SK-N-SH (cell line): ENCODE data around the gene BACE2. TPM values are rescaled to one million over a fixed set of nuclear protein-coding genes. Genes with fewer than 3 reads are reported as not detected.

Experiments
- CTCF ChIA-PET: fragments of 300-600, 350-600 bp; formaldehyde crosslinking; extraction: SDS; loops from one replicate; lab custom pipeline; 2021; lab: Yijun Ruan, JAX
- POLR2A ChIA-PET: fragments of 350-600 bp; sonication (Branson Sonifier 250); formaldehyde crosslinking; extraction: SDS; loops from one replicate; lab custom pipeline; 2020; ENCODE audit warnings: antibody characterized with exemption, inconsistent platforms; lab: Yijun Ruan, JAX
- DNase-seq: peaks from one replicate; pipeline ENCODE4 v3.0.0; 2012
- H2AFZ ChIP-seq: fragments of 200-600 bp; sonication (generic); 2 replicates; pipeline ENCODE4 v1.8.1; 2016; ENCODE audit warnings: antibody characterized with exemption, mild to moderate bottlenecking, low read depth
- H3F3A ChIP-seq: fragments of 200-600 bp; sonication (generic); replicated peaks from 2 replicates; pipeline ENCODE3; 2016; ENCODE audit warnings: antibody characterized with exemption, mild to moderate bottlenecking; ENCODE audit not compliant: insufficient read depth
- H3K27ac ChIP-seq, 2 experiments: fragments of 200-500 bp in 1 of 2; fragments of 200-600 bp in 1 of 2; sonication (Bioruptor generic) in 1 of 2; sonication (generic), shearing (Covaris generic) in 1 of 2; 2 replicates each; pipeline versions ENCODE4 v1.5.1 to v1.6.1; 2014 to 2016; ENCODE audit warnings: low read depth in 2 of 2, inconsistent platforms in 1 of 2, low read length in 1 of 2, mild to moderate bottlenecking in 1 of 2, mixed read lengths in 1 of 2
- H3K27me3 ChIP-seq: fragments of 200-600 bp; sonication (generic), shearing (Covaris generic); 2 replicates; pipeline ENCODE4 v1.6.1; 2016; ENCODE audit warnings: mixed run types; ENCODE audit not compliant: insufficient read depth
- H3K36me3 ChIP-seq, 2 experiments: fragments of 200-500 bp in 1 of 2; fragments of 200-600 bp in 1 of 2; sonication (Bioruptor generic) in 1 of 2; sonication (generic) in 1 of 2; replicated peaks in 1 of 2; 2 replicates each; pipeline versions ENCODE3 to v1.5.1; 2014 to 2016; ENCODE audit warnings: low read length in 1 of 2, mild to moderate bottlenecking in 1 of 2; ENCODE audit not compliant: insufficient read depth in 2 of 2, control insufficient read depth in 1 of 2
- H3K4me1 ChIP-seq, 2 experiments: fragments of 200-500 bp in 1 of 2; fragments of 200-600 bp in 1 of 2; sonication (Bioruptor generic) in 1 of 2; sonication (generic), shearing (Covaris generic) in 1 of 2; 2 replicates each; pipeline versions ENCODE4 v1.5.1 to v1.6.1; 2014 to 2016; ENCODE audit warnings: low read depth in 1 of 2, low read length in 1 of 2, mixed run types in 1 of 2; ENCODE audit not compliant: insufficient read depth in 2 of 2, control insufficient read depth in 1 of 2
- H3K4me2 ChIP-seq: fragments of 200-600 bp; sonication (generic), shearing (Covaris generic); 2 replicates; pipeline ENCODE4 v1.6.1; 2017; ENCODE audit warnings: mixed run types
- H3K4me3 ChIP-seq, 2 experiments: fragments of 200-500 bp in 1 of 2; fragments of 200-600 bp in 1 of 2; sonication (Bioruptor generic) in 1 of 2; sonication (generic), shearing (Covaris generic) in 1 of 2; 2 replicates each; pipeline versions ENCODE4 v1.5.1 to v1.8.1; 2014 to 2016; ENCODE audit warnings: low read depth in 2 of 2, inconsistent platforms in 1 of 2, low read length in 1 of 2, mild to moderate bottlenecking in 1 of 2, mixed read lengths in 1 of 2, moderate library complexity in 1 of 2
- H3K79me2 ChIP-seq: fragments of 200-600 bp; sonication (generic); 2 replicates; pipeline ENCODE4 v1.8.1; 2017; ENCODE audit warnings: mild to moderate bottlenecking; ENCODE audit not compliant: insufficient read depth
- H3K9ac ChIP-seq: fragments of 200-600 bp; sonication (generic); 2 replicates; pipeline ENCODE4 v1.6.1; 2017; ENCODE audit warnings: mixed run types
- H3K9me2 ChIP-seq: fragments of 200-600 bp; sonication (generic); 2 replicates; pipeline ENCODE4 v1.6.1; 2017; ENCODE audit warnings: mixed run types
- H3K9me3 ChIP-seq: fragments of 200-600 bp; sonication (generic); 2 replicates; pipeline ENCODE4 v1.6.1; 2017; ENCODE audit warnings: mixed run types, mild to moderate bottlenecking, moderate library complexity
- H4K20me1 ChIP-seq: fragments of 200-600 bp; sonication (generic); 2 replicates; pipeline ENCODE4 v1.6.1; 2017; ENCODE audit warnings: mild to moderate bottlenecking, mixed run types; ENCODE audit not compliant: insufficient read depth
- CHD2 ChIP-seq: fragments of 150-350 bp; IDR thresholded peaks from 2 replicates; pipeline ENCODE4 v1.6.1; 2018; ENCODE audit warnings: low read length; ENCODE audit not compliant: partially characterized antibody
- CTCF ChIP-seq: fragments of 200-600 bp; sonication (generic); IDR thresholded peaks from 2 replicates; pipeline ENCODE4 v1.6.1; 2017; ENCODE audit warnings: antibody characterized with exemption, mild to moderate bottlenecking, moderate library complexity
- ELF1 ChIP-seq: IDR thresholded peaks from 2 replicates; pipeline ENCODE4 v1.4.0; 2012
- EP300 ChIP-seq, 2 experiments: IDR thresholded peaks; 2 replicates each; pipeline versions ENCODE4 v1.4.0 to v1.6.1; 2012; ENCODE audit warnings: borderline replicate concordance in 1 of 2, low read depth in 1 of 2, low read length in 1 of 2
- FOSL2 ChIP-seq: IDR thresholded peaks from 2 replicates; pipeline ENCODE4 v1.4.0; 2012; ENCODE audit warnings: low read depth, mild to moderate bottlenecking, moderate library complexity, borderline replicate concordance
- FOXJ3 ChIP-seq: sonication (generic); formaldehyde crosslinking; IDR thresholded peaks from 2 replicates; pipeline ENCODE4 v1.5.1; 2020; ENCODE audit warnings: mild to moderate bottlenecking, missing genetic modification reagents
- GABPA ChIP-seq: IDR thresholded peaks from 2 replicates; pipeline ENCODE4 v1.4.0; 2012; ENCODE audit warnings: low read depth, mild to moderate bottlenecking
- IRF3 ChIP-seq: fragments of 150-350 bp; IDR thresholded peaks from 2 replicates; pipeline ENCODE4 v1.6.1; 2016; ENCODE audit warnings: mild to moderate bottlenecking, low read depth, low read length
- JUND ChIP-seq: IDR thresholded peaks from 2 replicates; pipeline ENCODE4 v1.4.0; 2012
- NFIC ChIP-seq: IDR thresholded peaks from 2 replicates; pipeline ENCODE4 v1.4.0; 2012; ENCODE audit warnings: borderline replicate concordance
- POLR2AphosphoS5 ChIP-seq: IDR thresholded peaks from 2 replicates; pipeline ENCODE4 v1.6.1; 2012; ENCODE audit warnings: low read depth, low read length
- RAD21 ChIP-seq: IDR thresholded peaks from 2 replicates; pipeline ENCODE4 v1.6.1; 2012; ENCODE audit warnings: mild to moderate bottlenecking, low read length
- SMC3 ChIP-seq: IDR thresholded peaks from 2 replicates; pipeline ENCODE4 v1.6.1; 2012; ENCODE audit warnings: low read depth, low read length, improper control_type of control experiment
- TAF1 ChIP-seq: IDR thresholded peaks from 2 replicates; pipeline ENCODE4 v1.6.1; 2012; ENCODE audit warnings: low read depth, mild to moderate bottlenecking, low read length, moderate library complexity, borderline replicate concordance
- TCF12 ChIP-seq: IDR thresholded peaks from 2 replicates; pipeline ENCODE4 v1.4.0; 2012
- TEAD4 ChIP-seq: IDR thresholded peaks from 2 replicates; pipeline ENCODE4 v1.4.0; 2012; ENCODE audit warnings: mild to moderate bottlenecking, borderline replicate concordance; ENCODE audit not compliant: insufficient read depth
- WGBS: methylation state at CpG from one replicate; pipeline ENCODE4 v1.1.6; 2017; ENCODE audit warnings: low lambda C conversion rate; 5-methylcytosine and 5-hydroxymethylcytosine counted together
- polyA plus RNA-seq, 3 experiments: library from polyadenylated mRNA; depleted of rRNA; stranded (reverse); fragments of >200 nt; gene quantifications; 2 replicates each; pipeline ENCODE4 v1.2.3, GENCODE V29; 2012

The BACE2 gene
- polyA plus RNA-seq, 1 of the 3 experiments (the other 2 are of a cell fraction) = 23.4 TPM

- TF ChIP-seq RAD21 = no peak
- TF ChIP-seq NFIC = no peak
- TF ChIP-seq TEAD4 = no peak
- no peak for TF ChIP-seq FOXJ3 (CRISPR knock-in tag)
- no peak for TF ChIP-seq CHD2
- no peak for TF ChIP-seq JUND
- no peak for TF ChIP-seq FOSL2
- no peak for TF ChIP-seq TCF12
- no peak for TF ChIP-seq GABPA
Measured at GRCh38 chr21:41246808-41247207, 78.8 kb downstream of the BACE2 start (continued).

- Histone ChIP-seq H3K4me2 (no peak overlapping the region), H3K27me3 (no peaks in the 10 kb centered on the region), H3K27ac (no peak overlapping the region), H3K4me1 (no peaks in the 10 kb centered on the region), H3F3A (no peaks in the 10 kb centered on the region), H3K36me3 (no peaks in the 10 kb centered on the region), H3K4me3 (no peak overlapping the region), H3K9ac (no peak overlapping the region), H3K79me2 (no peaks in the 10 kb centered on the region), H4K20me1 (no peaks in the 10 kb centered on the region), H3K9me3 (no peaks in the 10 kb centered on the region), H3K9me2 (no peaks in the 10 kb centered on the region), H2AFZ (no peak overlapping the region)
- DNase-seq = no peak
- 79% methylated on average over 41 of the region's 44 CpGs for WGBS
- CTCF ChIA-PET = no interaction called here
- POLR2A ChIA-PET = no interaction called here
- TF ChIP-seq IRF3 = no peak
Measured at GRCh38 chr21:41247561-41248545, 79.9 kb downstream of the BACE2 start.

- Histone ChIP-seq H3K27ac (no peak overlapping the region), H3K36me3 (no peaks in the 10 kb centered on the region), H3K79me2 (no peaks in the 10 kb centered on the region), H3K9ac (no peak overlapping the region), H3K27me3 (no peaks in the 10 kb centered on the region), H4K20me1 (no peaks in the 10 kb centered on the region), H3K9me2 (no peaks in the 10 kb centered on the region), H3K9me3 (no peaks in the 10 kb centered on the region), H3K4me2 (no peak overlapping the region), H3K4me1 (no peaks in the 10 kb centered on the region), H2AFZ (no peak overlapping the region), H3K4me3 (no peak overlapping the region), H3F3A (no peaks in the 10 kb centered on the region)
- no peak for DNase-seq
- 68% methylated on average over 11 of the region's 11 CpGs for WGBS
- TF ChIP-seq CTCF = no peak
- TF ChIP-seq ELF1 = no peak
- no peak for TF ChIP-seq POLR2AphosphoS5
- TF ChIP-seq TAF1 = no peak
- no peak for TF ChIP-seq FOSL2
- TF ChIP-seq TCF12 = no peak
- TF ChIP-seq SMC3 = no peak
- no peak for TF ChIP-seq EP300 (IDR thresholded peaks at IDR 0.05; ENCODE audit: borderline replicate concordance in 1 of 2, low read depth in 1 of 2, low read length in 1 of 2)
- POLR2A ChIA-PET = no interaction called here
- CTCF ChIA-PET = interaction anchor here (1.1 kb wide), 1 partner anchor 34 kb away, joined by 3 read pairs; no protein-coding TSS in a partner anchor
Measured at GRCh38 chr21:41249476-41249875, 81.5 kb downstream of the BACE2 start.
